NB4 (cell line): Measurements from ENCODE around the gene TBCB.

ENCODE experiments used
- POLR2A ChIP-seq: IDR thresholded peaks from 2 replicates; pipeline ENCODE4 v1.6.1; 2011; ENCODE audit warnings: mild to moderate bottlenecking; ENCODE audit not compliant: insufficient read length; ENCODE audit errors: extremely low read depth
- TF ChIP-seq, protein P1 (sequence below): IDR thresholded peaks from one replicate; pipeline ENCODE4 v1.5.1; 2012; ENCODE audit warnings: low read depth, low read length

- TF ChIP-seq, protein P1, sequence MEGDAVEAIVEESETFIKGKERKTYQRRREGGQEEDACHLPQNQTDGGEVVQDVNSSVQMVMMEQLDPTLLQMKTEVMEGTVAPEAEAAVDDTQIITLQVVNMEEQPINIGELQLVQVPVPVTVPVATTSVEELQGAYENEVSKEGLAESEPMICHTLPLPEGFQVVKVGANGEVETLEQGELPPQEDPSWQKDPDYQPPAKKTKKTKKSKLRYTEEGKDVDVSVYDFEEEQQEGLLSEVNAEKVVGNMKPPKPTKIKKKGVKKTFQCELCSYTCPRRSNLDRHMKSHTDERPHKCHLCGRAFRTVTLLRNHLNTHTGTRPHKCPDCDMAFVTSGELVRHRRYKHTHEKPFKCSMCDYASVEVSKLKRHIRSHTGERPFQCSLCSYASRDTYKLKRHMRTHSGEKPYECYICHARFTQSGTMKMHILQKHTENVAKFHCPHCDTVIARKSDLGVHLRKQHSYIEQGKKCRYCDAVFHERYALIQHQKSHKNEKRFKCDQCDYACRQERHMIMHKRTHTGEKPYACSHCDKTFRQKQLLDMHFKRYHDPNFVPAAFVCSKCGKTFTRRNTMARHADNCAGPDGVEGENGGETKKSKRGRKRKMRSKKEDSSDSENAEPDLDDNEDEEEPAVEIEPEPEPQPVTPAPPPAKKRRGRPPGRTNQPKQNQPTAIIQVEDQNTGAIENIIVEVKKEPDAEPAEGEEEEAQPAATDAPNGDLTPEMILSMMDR = no peak
- no peak for TF ChIP-seq POLR2A
These were observed 27.2 kb downstream of the TBCB start for GRCh38 chr19:36142496-36142895.
